DMS53 treated with DMSO at 0.1 percent for 48 hours (cell line): ENCODE results near the gene NUDT12.

Source experiments
- DNase-seq: peaks from one replicate; lab custom pipeline; 2025; ENCODE audit not compliant: unreplicated experiment; lab: John Stamatoyannopoulos, UW

NUDT12 gene

DNA sequence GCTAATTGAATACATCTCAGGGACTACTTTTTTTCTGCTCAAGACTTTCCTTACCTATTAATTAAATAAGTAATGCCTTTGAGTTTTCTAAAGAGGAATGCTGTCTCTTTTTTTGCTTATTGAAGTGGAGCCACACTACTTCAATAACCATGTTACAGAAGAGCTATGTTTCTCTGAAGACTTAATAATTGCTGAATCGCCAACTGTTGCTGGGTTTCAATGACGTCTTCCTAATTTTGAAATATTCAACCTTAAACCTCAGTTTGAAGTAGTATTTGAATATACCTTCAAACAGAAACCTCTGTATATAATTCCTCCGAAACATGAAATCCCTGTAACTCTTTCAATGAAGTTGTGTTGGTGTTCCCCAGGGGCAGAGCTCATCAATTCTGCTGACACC is 21.0 kb downstream of the NUDT12 start:
- no peak for DNase-seq

DNA sequence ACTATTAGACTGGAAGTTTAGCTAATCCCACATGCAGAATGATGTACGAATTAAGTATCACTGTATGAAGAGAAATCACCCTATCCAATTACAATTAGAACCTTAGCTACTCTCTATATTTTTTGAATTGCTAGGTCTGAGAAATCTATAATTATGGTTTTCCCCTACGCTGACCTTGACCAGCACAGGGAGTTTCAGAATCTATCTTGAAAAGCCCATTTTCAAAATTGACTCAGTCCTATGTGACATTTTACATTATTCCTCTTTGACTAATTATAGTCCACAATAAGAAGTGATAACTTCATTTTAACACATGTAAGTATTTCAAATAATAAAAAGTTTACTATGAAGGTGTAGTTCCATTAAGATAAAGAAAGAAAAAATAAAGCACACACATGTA is 21.5 kb downstream of the NUDT12 start:
- DNase-seq: no peak

DNA sequence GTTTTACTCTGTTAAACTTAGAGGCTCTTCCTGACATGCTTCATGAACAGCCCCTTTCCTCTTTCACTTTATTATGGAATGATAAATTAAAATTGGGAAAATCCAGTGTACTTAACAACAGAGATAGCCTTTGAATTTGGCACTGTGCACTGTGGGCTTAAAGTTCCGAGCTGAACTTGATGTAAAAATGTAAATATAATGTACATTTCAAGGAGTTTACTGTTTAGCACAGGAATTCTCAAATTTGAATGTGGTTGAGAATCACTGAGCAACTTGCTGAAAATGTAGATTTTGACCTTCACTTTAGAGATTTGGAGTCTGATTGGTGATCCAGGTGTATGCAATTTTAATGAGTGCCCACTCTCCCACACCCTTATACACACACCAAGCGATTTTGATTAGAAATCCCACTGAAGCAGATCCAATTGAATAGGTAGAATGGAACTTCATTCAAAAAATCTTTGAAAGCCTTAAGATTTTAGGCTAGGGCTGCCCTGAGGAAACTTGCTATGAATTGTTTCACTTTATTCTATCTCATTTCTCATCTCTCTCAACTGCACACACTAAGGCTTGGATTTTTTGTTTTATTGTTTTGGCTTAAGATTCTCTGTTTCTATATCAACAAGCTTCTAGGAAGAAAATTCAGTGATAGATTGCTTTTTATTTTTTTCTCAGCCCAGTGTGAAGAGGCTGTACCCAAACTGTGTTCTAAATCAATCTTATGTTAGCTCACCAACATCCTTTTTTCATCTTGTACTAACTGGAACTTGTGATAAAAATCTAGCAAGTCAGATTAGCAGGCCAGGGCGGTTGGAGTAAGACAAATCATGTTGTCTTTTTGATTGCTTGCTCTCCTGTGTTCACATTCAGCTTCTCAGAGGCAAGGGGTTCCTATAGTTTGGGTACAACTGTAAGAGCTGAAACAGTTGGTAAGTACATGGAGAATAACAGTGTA is 22.9 kb downstream of the NUDT12 start:
- DNase-seq: no peak

DNA sequence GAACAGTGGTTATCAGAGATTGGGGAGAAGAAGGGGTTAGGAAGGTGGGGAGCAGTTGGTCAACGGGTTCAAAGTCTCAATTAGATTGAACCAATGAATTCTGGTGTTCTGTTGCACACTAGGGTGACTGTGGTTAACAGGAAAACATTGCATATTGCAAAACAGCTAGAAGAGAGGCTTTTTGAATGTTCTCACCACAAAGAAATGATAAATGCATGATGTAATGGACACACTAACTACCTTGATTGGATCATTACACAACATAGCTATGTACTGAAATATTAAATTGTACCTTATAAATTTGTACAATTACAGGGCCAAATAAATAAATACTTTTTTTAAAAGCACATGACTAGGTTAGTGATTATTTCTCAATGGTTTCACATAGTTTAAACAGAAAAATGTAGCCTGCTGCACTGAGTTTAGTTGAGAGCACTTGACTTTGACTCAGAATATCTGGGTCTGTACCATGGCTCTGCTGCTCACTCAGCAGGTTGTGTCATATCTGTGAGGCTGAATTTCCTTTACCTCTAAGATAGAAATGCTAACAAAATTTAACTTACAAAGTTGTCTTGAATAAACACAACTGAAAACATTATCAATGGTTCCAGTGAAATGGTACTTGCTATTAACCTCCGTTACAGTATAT is 30.4 kb downstream of the NUDT12 start:
- DNase-seq: no peak

DNA sequence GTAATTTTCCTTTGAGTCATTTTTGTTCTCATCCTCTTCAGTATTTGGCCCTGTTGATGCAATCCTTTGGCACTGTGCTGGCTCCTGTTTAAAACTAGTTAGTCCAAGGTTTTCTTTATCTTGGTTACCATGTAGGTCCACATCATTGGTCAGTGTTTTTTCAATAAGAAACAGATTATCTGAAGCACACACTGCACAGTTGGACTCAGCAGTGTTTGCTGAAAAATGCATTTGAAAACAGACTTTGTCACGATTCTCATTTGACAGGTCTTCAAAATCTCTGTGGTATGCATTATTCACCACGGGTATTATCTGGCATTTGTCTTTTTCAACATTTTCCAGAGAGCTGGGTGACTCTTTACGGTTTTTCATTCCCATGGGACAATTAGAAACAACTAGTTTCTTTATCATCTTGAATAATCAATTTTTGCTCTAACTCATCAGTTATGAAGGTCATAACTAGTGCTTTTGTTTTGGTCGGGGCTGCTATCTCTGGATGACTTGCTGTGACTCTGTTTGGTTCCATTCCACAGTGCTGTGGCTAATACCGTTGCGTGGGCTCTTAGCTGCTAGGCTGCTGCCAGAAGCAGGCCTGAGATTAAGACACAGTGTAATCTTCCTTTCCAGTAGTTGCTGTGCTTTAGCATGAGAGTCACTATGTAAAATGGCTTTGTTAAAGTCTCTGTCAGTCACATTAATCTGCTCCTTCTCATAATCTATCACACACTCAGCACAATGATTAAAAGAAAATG is 36.2 kb downstream of the NUDT12 start:
- no peak for DNase-seq

DNA sequence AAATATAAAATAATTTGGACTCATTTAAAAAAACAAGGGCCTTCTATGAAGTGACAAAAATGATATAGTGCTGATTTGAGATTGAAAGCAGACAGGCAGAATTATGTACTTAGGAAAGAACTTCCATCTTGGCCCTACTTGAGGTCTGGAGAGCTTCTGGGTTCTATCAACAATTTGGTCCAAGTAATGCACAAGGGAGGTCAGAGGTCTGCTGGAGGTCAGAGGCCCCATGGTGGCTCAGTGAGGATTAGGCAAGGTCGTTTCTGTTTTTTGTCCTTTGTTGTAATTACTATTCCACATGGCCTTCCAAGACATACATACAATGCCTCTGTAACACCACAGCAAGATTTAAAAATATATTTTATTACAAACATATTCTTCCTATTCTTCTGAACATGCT is 37.2 kb downstream of the NUDT12 start:
- no peak for DNase-seq

DNA sequence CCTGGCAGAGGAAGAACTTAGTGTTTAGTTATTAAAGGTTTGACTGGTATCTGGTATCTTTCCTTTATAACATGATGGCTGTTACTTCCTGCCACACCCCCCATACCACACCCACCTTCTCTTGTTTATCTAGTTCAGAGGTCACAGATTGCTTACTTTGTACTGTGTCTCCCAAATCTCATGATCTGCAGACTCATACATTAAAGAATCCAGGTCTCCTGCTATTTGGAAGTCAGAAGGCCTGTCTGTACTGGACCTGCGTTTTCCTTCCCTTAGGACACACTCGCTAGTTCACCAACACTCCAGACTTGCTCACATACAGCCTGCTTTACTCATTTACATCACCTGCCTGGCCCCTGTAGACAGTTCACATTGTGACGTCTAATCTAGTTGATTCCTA is 39.3 kb downstream of the NUDT12 start:
- no peak for DNase-seq

DNA sequence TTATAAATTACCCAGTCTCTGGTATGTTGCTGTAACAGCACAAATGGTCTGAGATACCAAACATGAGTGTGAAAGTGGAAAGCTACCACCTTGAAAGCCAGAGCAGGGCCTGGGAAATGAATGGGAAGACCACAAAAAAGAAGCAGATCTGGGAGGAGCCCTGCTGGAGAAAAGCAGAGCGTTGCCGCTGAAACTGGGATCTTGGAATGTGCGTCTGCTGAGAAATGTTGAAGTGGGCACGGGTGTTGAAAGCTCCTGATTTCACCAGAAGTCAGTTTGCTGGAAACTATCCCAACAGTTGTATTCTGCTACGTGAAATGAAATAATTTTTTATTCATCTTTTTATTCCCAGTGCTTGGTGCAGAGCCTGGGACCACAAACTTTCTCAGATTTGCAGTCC is 40.0 kb downstream of the NUDT12 start:
- no peak for DNase-seq

DNA sequence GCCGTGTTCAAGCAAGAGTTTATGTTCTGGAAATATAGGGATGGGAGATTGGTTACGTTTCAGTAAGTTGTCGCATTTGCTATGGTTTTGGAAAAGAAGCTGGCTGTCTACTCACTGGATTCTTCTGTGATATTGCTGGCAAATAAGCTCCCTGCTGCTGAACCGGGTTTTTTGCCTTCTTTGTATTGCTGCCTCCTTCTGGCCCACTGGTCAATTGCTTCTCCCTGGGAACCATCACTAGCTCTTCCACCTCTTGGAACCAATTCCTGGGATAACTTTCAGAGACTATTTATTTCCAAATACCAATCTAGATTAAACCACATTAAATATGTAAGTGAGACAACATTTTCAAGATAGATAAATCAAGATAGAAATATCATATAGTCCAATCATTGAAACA is 43.0 kb downstream of the NUDT12 start:
- no peak for DNase-seq

DNA sequence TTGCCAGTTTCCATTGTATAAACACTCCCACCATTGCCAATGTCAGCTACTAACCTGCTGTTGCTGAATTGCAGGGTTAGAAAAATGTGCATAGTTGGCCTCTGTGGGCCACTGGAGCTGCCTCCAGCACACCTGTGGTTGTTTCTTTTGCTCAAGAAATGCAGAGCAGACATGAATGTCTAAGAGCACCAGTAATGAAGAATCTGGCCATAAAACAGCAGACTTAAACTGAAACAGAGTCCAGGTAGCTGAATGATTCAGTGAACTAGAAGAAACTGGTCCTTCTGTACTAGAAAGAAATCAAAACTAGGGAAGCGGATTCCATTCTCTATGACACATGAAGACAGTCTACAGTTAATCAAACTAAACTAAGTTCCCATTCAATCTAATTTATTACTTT is 48.2 kb downstream of the NUDT12 start:
- no peak for DNase-seq

DNA sequence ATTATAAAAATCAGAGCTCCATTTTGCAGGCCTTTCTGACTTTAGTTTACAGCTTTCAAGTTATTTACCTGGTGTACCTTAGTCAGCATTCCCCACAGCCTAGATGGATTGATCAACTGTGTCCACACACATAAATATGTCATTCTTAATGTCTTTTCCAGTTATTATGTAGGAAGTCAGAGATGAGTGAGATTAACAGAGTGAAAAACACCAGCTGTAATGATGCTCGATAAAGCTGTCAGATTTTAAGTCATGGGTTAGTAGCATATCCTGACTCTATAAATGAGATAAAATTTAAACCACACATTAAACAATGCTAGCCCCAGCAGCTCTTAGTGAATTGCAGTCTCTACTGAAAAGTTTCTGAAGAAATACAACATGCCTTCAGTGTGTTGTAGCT is 48.9 kb downstream of the NUDT12 start:
- DNase-seq: no peak

DNA sequence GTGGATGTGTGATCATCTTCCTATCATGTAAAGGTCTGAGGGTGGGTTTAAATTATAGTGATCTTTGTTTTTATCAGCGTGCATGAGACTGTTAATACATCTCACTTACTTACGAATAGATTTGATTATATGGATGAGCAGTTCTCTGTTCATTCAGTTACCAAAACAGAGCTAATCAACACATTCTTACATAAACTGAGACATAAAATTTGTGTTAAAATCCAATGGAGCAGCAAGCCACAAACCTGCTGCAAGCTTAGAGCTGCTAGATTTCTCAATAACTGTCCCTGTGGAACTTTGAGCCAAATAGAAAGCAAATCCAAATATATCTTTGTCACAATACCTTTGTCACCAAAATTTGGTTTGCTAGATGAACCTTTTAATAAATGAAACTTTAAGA is 50.1 kb downstream of the NUDT12 start:
- no peak for DNase-seq

DNA sequence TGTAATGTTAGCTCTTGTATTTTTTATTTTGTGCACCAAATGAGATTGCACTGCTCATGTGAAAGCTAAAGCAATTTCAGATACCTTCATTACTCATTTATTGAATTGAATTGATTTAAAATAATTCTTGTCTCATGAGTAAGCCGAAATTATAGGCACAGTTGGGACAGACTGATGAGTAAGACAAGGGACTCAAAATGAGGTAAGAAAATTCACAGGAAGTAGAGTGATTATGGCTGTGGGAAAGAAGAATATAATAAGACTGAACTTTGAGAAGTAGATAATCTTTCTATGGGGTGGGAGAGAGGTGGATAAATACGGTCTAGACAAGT is 51.1 kb downstream of the NUDT12 start:
- no peak for DNase-seq

DNA sequence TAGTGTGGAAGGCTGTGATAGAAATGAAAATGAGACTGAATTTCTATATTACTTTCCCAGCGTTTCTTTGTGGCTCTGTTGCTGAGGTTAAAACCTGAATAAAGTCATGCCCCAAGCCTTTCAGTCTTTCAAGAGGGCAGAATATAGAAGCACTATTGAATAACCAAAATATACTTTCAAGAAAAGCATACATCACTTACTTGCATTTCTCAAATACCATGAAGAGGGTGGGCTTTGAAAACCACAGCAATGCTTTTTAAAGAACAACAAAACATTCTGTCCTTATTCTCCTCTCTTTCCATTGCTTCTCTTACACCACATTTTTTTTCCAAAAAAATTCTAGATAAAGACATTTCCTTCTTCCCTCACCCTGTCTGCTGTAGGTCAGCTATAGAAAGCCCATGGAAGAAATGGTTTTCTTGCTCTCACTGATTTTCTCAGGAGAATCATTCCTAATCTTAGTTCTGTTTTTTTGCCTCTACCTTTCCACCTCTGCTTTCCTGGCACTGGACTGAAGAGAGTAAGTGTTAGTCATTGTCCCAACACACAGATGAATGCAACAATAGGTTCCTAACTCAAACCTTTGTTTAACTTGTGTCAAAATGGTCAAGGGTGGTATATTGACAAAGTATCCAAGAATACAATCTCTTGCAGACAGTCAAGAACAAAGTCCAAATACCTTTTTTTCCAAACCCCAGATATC is 51.6 kb downstream of the NUDT12 start:
- DNase-seq: peak; percentile 18

DNA sequence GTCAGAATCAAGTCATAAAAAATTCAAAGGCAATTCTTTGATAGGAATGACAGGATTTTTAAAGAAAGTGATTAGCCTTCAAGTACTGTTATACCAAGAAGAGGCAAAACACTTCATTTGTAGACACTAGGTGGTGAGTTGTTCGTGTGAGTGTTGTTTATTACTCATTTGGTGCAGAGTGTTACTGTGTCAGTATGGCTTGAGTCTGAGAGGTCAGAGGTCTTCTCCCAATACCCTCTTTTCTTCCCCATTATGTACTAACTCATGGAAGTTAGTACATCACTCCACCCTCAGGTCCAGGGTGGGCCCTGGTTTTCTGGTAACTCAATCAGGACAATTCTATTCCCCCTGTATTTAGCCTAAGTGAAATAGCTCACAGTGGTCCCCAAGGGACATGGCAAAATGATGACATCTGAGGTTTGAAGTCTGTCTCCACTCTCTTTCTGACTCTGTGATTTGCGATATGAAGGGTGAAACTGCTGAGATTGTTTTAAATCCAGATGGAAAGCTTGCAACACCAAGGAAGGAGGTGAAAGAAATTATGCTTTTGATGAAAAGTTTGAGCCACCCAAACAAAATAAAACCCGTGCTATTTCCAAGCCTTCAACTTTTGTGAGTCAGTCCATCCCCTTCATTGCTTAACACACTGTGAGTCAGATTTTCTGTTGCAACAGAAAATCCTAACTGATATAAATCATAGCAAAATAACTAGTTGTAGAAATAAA is 56.8 kb downstream of the NUDT12 start:
- no peak for DNase-seq

DNA sequence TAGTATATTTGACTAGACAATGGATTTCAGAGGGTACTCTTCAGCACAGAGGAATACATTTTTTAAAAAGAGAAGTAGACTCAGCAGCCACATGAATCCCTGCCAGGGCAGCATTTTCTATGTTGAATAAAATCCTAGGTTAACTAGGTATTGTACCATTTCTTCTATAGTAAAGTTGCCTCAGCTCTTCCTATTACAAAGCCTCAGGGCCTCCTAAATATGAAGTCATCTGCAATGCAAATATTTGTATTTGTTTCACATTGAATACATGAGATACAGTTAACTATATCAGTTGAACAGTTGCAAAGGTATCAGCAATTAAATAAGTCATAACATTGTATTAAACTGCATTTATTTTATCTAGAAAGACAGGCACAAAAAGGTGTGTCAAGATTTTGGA is 59.5 kb downstream of the NUDT12 start:
- no peak for DNase-seq

DNA sequence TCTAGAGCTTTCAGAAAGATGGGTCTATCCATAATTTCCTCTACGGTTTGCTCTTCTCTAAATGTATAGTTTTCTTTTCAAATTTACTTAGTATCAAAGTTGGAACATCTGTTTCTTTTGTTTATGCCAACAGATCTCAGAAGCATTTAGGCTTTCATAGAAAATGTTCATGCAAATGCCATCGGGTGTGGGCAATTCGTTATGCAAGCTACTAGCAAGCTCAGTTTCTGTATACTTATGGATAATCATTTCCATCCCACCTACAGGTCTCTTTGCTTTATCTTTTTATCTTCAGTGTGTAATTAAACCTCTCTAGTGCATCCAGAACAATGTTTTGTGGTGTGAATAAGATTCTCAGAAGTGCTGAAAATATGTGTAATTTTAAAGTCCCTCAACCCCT is 59.9 kb downstream of the NUDT12 start:
- DNase-seq: no peak
